Liver (tissue), 2 donors: Measurements from ENCODE around the gene FBP2.

Experiments used
- TF ChIP-seq, protein P1 (sequence below): fragments of 150-350 bp; IDR thresholded peaks from 2 replicates; pipeline ENCODE4 v1.5.1; 2017; ENCODE audit warnings: improper control_type of control experiment, low read depth, low read length; ENCODE audit not compliant: missing input control
- TF ChIP-seq, protein P2 (sequence below): IDR thresholded peaks from 2 replicates; pipeline ENCODE4 v1.6.1; 2016; ENCODE audit warnings: antibody characterized with exemption, mild to moderate bottlenecking
- donor health status: healthy.

DNA sequence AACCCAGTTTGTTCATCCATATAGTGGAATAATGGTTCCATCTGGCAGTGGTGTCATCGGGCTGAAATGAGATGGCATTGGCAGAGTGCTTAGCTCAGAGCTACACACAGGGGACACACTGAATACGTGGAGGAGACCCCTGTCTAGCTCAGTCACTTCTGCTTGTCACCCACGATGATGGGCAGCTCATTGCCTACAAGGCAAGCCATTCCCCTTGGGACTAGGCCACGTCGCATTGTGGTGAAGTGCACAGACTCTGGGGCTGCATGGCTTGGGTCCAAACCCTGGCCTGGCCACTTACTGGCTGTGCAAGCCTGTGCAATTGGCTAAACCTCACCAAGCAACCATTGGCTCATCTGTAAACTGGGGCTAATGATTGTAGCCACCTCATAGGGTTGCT lies 48.9 kb upstream of the FBP2 start:
- TF ChIP-seq, protein P1, sequence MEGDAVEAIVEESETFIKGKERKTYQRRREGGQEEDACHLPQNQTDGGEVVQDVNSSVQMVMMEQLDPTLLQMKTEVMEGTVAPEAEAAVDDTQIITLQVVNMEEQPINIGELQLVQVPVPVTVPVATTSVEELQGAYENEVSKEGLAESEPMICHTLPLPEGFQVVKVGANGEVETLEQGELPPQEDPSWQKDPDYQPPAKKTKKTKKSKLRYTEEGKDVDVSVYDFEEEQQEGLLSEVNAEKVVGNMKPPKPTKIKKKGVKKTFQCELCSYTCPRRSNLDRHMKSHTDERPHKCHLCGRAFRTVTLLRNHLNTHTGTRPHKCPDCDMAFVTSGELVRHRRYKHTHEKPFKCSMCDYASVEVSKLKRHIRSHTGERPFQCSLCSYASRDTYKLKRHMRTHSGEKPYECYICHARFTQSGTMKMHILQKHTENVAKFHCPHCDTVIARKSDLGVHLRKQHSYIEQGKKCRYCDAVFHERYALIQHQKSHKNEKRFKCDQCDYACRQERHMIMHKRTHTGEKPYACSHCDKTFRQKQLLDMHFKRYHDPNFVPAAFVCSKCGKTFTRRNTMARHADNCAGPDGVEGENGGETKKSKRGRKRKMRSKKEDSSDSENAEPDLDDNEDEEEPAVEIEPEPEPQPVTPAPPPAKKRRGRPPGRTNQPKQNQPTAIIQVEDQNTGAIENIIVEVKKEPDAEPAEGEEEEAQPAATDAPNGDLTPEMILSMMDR, result no peak
- TF ChIP-seq, protein P2, sequence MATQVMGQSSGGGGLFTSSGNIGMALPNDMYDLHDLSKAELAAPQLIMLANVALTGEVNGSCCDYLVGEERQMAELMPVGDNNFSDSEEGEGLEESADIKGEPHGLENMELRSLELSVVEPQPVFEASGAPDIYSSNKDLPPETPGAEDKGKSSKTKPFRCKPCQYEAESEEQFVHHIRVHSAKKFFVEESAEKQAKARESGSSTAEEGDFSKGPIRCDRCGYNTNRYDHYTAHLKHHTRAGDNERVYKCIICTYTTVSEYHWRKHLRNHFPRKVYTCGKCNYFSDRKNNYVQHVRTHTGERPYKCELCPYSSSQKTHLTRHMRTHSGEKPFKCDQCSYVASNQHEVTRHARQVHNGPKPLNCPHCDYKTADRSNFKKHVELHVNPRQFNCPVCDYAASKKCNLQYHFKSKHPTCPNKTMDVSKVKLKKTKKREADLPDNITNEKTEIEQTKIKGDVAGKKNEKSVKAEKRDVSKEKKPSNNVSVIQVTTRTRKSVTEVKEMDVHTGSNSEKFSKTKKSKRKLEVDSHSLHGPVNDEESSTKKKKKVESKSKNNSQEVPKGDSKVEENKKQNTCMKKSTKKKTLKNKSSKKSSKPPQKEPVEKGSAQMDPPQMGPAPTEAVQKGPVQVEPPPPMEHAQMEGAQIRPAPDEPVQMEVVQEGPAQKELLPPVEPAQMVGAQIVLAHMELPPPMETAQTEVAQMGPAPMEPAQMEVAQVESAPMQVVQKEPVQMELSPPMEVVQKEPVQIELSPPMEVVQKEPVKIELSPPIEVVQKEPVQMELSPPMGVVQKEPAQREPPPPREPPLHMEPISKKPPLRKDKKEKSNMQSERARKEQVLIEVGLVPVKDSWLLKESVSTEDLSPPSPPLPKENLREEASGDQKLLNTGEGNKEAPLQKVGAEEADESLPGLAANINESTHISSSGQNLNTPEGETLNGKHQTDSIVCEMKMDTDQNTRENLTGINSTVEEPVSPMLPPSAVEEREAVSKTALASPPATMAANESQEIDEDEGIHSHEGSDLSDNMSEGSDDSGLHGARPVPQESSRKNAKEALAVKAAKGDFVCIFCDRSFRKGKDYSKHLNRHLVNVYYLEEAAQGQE, result no peak
